LNCaP clone FGC (cell line): ENCODE data around the gene UBAP2L.

ENCODE experiments used
- DNase-seq: peaks from one replicate; pipeline ENCODE4 v3.0.0-alpha.2; 2011; ENCODE audit warnings: low read depth
- H3K4me3 ChIP-seq: 2 replicates; pipeline ENCODE4 v1.5.1; 2011; ENCODE audit warnings: mild to moderate bottlenecking, low read depth, low read length, control low read depth
- CTCF ChIP-seq: IDR thresholded peaks from 2 replicates; pipeline ENCODE4 v1.5.1; 2012; ENCODE audit warnings: mild to moderate bottlenecking; ENCODE audit not compliant: control insufficient read depth, insufficient read depth; ENCODE audit errors: extremely low read depth

Gene UBAP2L

GRCh38 chr1:154220071-154220969 is at the start of gene UBAP2L:
Gene UBAP2L (plus strand): TSS chr1:154220955. CDS start chr1:154225124, 4,169 bp downstream.
- DNase-seq = peak; percentile 98
- H3K4me3 ChIP-seq = peak within 1 kb of the TSS; percentile 97
- no peak for TF ChIP-seq CTCF

DNA sequence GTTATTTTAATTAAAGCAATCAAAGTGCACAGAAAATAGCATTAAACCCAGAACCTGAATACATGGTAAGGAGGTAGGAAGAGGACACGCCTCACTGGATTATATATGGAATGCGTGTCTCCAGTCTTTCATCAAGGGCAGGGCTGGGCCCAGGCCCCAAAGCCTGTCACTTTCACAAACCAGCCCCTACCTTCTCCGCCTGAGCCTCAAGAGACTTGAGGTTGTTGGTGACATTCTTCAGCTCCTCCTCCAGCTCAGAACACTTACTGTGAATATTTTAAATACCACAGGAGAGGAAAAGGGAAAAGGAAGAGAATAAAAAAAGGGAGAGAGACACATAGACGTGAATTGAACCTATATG is 49.6 kb upstream of the UBAP2L start:
- H3K4me3 ChIP-seq = no peak overlapping the region
- TF ChIP-seq CTCF = no peak
- no peak for DNase-seq

DNA sequence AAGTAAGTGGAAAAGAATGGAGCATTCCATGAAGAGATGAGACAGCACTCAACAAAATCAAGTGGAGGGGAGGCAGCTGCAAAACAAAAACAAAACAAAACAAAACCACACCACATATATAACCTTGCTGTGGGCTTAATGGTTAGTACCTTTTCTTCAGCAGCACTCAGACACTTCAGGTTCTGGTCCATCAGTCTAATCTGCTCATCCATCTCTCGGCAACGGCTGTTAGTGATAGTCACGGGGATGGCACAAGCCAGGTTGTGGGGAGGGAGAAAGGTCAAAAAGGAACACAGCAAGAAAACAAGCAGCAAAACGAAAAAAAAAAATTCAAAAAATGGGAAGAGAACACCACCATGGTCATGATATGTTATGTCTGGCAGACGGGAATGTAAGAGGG is 48.9 kb upstream of the UBAP2L start:
- DNase-seq = no peak
- H3K4me3 ChIP-seq = no peak overlapping the region
- no peak for TF ChIP-seq CTCF

GRCh38 chr1:154174654-154175053 is 46.1 kb upstream of the UBAP2L start:
- no peak for TF ChIP-seq CTCF
- no peak for DNase-seq
- H3K4me3 ChIP-seq = no peak overlapping the region

DNA sequence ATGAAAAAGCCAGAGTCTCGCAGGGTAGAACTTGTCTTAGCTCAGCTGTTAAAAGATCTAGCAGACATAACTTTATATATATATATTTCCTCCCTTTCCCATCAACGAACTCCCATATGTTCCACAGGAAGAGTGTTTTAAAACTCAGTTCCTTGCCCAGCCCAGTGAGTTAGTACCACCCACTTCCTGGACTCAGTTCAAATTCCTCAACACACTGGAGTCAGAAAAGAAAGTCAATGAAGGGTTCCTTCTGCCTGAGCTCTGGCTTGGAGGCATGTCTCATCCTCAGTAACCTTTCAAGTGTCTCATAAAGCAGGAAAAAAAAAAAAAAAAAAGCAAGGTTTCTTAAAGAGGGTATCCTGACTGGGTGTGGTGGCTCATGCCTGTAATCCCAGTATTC is 44.4 kb upstream of the UBAP2L start:
- no peak for DNase-seq
- no peak overlapping the region for H3K4me3 ChIP-seq
- no peak for TF ChIP-seq CTCF

GRCh38 chr1:154178013-154178412 is 42.7 kb upstream of the UBAP2L start:
- DNase-seq = no peak
- H3K4me3 ChIP-seq = no peak overlapping the region
- no peak for TF ChIP-seq CTCF
